Measurements from ENCODE around the gene GOSR2. TPM values are rescaled to one million over a fixed set of nuclear protein-coding genes. Genes with fewer than 3 reads are reported as not detected.
A peak's percentile ranks its signal among the peaks of the same experiment; 100 is the strongest.
"Not testable (repeated sequence)": the region's sequence is repeated elsewhere in the genome, so short reads cannot be mapped to it uniquely, and the experiment has no call there.

The GOSR2 gene
- total and polyA plus RNA-seq, 2 donors: 21.8 to 27.5 TPM

DNA sequence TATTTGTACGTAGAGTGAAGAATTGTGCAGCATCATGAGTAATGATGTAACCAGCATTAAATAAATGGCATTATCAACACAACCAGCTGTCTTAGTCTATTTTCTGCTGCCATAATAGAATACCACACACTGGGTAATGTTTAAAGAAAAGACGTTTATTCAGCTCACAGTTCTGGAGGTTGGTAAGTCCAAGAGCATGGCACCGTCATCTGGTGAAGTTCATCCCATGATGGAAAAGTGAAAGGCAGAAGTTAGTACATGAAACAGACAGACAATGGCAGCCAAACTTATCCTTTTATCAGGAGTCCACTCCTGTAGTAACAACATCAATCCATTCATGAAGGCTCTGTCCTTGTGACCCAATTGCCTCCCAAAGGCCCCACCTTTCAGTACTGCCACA lies 6.3 kb upstream of the GOSR2 start:
- DNase-seq (ENCODE audit: low read depth in 6 of 9, low spot score in 9 of 9): no peak
- H3K27me3 ChIP-seq (ENCODE audit: control insufficient read depth in 2 of 2, insufficient read depth in 1 of 2, low read length in 1 of 2): no peaks in the 10 kb centered on the region
- H3K4me3 ChIP-seq (ENCODE audit: low read length in 2 of 2): no peak overlapping the region

DNA sequence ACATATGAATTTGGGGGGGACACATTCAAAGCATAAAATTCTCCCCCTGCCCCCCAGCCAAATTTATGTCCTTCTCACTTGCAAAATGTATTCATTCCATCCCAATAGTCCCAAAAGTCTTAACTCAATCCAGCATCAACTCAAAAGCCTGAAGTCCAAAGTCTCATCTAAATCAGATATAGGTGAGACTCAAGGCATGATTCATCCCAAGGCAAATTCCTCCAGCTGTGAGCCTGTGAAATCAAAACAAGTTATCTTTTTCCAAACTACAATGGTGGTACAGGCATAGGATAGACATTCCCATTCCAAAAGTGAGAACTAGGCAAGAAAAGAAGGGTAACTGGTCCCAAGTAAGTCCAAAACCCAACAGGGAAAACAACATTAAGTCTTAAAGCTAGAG lies 5.9 kb upstream of the GOSR2 start:
- no peaks in the 10 kb centered on the region for H3K36me3 ChIP-seq (ENCODE audit: control insufficient read depth in 2 of 2, insufficient read depth in 2 of 2, low read length in 1 of 2)
- no peaks in the 10 kb centered on the region for H3K4me1 ChIP-seq (ENCODE audit: control insufficient read depth in 2 of 2, insufficient read depth in 2 of 2, low read length in 2 of 2)
- H3K4me3 ChIP-seq (ENCODE audit: low read length in 2 of 2): no peak overlapping the region
- H3K9me3 ChIP-seq (ENCODE audit: control insufficient read depth in 2 of 2, insufficient read depth in 1 of 2, low read length in 1 of 2): no peaks in the 10 kb centered on the region
- no peak overlapping the region for H3K27ac ChIP-seq (ENCODE audit: low read depth in 1 of 2, low read length in 1 of 2)
- DNase-seq (ENCODE audit: low read depth in 6 of 9, low spot score in 9 of 9): no peak
- no peaks in the 10 kb centered on the region for H3K27me3 ChIP-seq (ENCODE audit: control insufficient read depth in 2 of 2, insufficient read depth in 1 of 2, low read length in 1 of 2)

More for the DNA sequence above, 6.3 kb upstream of the GOSR2 start:
- H3K9me3 ChIP-seq (ENCODE audit: control insufficient read depth in 2 of 2, insufficient read depth in 1 of 2, low read length in 1 of 2): no peaks in the 10 kb centered on the region
- H3K27ac ChIP-seq (ENCODE audit: low read depth in 1 of 2, low read length in 1 of 2): no peak overlapping the region
- no peaks in the 10 kb centered on the region for H3K36me3 ChIP-seq (ENCODE audit: control insufficient read depth in 2 of 2, insufficient read depth in 2 of 2, low read length in 1 of 2)
- no peaks in the 10 kb centered on the region for H3K4me1 ChIP-seq (ENCODE audit: control insufficient read depth in 2 of 2, insufficient read depth in 2 of 2, low read length in 2 of 2)
- 97% methylated on average over 3 of the region's 3 CpGs for WGBS

DNA sequence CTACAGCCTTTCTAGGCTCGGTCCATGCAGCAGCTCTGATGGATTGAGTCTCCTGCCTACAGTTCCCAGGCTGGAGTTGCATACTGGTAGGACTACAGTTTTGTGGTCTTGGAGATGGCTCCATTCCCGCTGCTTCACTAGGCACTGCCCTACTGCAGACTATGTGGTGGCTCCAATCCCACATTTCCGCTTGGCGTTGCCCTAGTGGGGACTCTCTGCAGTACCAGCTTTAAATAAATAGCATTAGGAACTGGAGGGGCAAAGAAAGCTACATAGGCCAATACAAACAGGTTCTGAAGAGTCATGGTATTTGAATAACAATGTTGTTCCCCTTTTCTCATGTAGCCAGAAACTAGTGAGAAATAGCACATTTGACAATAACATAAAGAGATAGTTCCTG lies 5.4 kb upstream of the GOSR2 start:
- Histone ChIP-seq H3K4me1 (ENCODE audit: control insufficient read depth in 2 of 2, insufficient read depth in 2 of 2, low read length in 2 of 2) (peaks cover under 1 to 1% of the 10 kb centered on the region in 2 donors), H3K9me3 (ENCODE audit: control insufficient read depth in 2 of 2, insufficient read depth in 1 of 2, low read length in 1 of 2) (no peaks in the 10 kb centered on the region), H3K4me3 (ENCODE audit: low read length in 2 of 2) (no peak overlapping the region), H3K27ac (ENCODE audit: low read depth in 1 of 2, low read length in 1 of 2) (no peak overlapping the region), H3K27me3 (ENCODE audit: control insufficient read depth in 2 of 2, insufficient read depth in 1 of 2, low read length in 1 of 2) (no peaks in the 10 kb centered on the region), H3K36me3 (ENCODE audit: control insufficient read depth in 2 of 2, insufficient read depth in 2 of 2, low read length in 1 of 2) (no peaks in the 10 kb centered on the region)
- DNase-seq (ENCODE audit: low read depth in 6 of 9, low spot score in 9 of 9): no peak
- WGBS: 78% methylated on average over 4 of the region's 4 CpGs

DNA sequence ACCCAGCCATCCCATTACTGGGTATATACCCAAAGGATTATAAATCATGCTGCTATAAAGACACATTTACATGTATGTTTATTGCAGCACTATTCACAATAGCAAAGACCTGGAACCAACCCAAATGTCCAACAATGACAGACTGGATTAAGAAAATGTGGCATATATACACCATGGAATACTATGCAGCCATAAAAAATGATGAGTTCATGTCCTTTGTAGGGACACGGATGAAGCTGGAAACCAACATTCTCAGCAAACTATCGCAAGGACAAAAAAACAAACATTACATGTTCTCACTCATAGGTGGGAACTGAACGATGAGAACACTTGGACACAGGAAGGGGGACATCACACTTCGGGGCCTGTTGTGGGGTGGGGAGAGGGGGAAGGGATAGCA lies 998 bp upstream of the GOSR2 start:
- DNase-seq (ENCODE audit: low read depth in 6 of 9, low spot score in 9 of 9); H3K4me3 ChIP-seq (ENCODE audit: low read length in 2 of 2); H3K27me3 ChIP-seq (ENCODE audit: control insufficient read depth in 2 of 2, insufficient read depth in 1 of 2, low read length in 1 of 2); H3K27ac ChIP-seq (ENCODE audit: low read depth in 1 of 2, low read length in 1 of 2); H3K9me3 ChIP-seq (ENCODE audit: control insufficient read depth in 2 of 2, insufficient read depth in 1 of 2, low read length in 1 of 2); H3K4me1 ChIP-seq (ENCODE audit: control insufficient read depth in 2 of 2, insufficient read depth in 2 of 2, low read length in 2 of 2); H3K36me3 ChIP-seq (ENCODE audit: control insufficient read depth in 2 of 2, insufficient read depth in 2 of 2, low read length in 1 of 2): not testable (repeated sequence)
- WGBS: 73% methylated on average over 4 of the region's 4 CpGs

DNA sequence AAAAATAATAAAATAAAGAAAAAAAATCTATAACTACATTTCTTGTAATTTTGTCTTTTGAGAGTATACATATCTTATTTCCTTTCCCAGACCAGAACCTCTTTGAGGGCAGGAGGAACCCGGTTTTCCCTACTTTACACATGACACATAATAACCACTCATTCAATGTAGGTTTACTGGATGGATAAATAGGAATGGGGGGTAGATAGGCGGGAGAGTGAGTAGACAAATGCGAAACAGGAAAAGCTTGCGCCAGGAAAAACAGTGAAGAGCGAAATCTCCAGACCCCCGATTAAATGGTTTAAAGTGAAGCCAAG lies 515 bp upstream of the GOSR2 start:
- H3K27ac ChIP-seq (ENCODE audit: low read depth in 1 of 2, low read length in 1 of 2): peak overlapping the region; percentile 91 to 97
- H3K4me1 ChIP-seq (ENCODE audit: control insufficient read depth in 2 of 2, insufficient read depth in 2 of 2, low read length in 2 of 2): peaks cover 2 to 9% of the 10 kb centered on the region in 2 donors
- no peaks in the 10 kb centered on the region for H3K27me3 ChIP-seq (ENCODE audit: control insufficient read depth in 2 of 2, insufficient read depth in 1 of 2, low read length in 1 of 2)
- H3K9me3 ChIP-seq (ENCODE audit: control insufficient read depth in 2 of 2, insufficient read depth in 1 of 2, low read length in 1 of 2): no peaks in the 10 kb centered on the region
- DNase-seq (ENCODE audit: low read depth in 6 of 9, low spot score in 9 of 9): no peak
- H3K4me3 ChIP-seq (ENCODE audit: low read length in 2 of 2): peak overlapping the region; percentile 72 to 93
- WGBS: under 1% methylated on average over 6 of the region's 6 CpGs
- H3K36me3 ChIP-seq (ENCODE audit: control insufficient read depth in 2 of 2, insufficient read depth in 2 of 2, low read length in 1 of 2): peaks cover 0 to 2% of the 10 kb centered on the region in 2 donors

DNA sequence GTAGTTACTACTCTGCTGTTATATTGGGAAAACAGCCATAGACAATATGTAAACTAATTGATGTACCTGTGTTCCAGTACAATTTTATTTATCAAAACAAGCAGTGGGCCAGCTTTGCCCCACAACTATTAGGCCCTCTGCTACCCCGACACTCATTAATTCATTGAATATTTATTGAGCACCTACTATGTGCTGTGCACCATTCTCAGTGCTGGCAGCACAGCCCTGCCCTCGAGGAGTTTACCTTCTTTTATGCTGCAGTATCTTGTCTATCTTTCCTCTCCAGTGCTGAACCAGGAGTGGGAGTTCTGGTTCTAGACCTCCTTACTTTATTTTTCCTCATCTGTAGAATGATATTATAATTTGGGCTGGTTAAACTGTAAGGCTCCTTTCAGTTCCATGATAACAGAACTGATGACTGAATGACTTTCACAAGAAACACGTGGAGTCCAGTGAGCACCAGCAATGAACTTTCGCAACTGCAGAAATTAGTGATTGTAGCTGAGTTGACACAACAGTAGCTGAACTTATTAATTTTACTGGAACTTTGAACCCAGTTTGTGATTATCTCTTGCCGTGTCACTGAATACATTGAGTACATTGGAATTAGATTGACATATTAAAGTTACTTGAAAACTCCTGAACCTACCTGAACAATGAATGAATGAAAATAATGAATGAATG lies 2.4 kb downstream of the GOSR2 start:
- Histone ChIP-seq H3K27me3 (ENCODE audit: control insufficient read depth in 2 of 2, insufficient read depth in 1 of 2, low read length in 1 of 2) (no peaks in the 10 kb centered on the region), H3K4me1 (ENCODE audit: control insufficient read depth in 2 of 2, insufficient read depth in 2 of 2, low read length in 2 of 2) (peaks cover 2 to 11% of the 10 kb centered on the region in 2 donors), H3K9me3 (ENCODE audit: control insufficient read depth in 2 of 2, insufficient read depth in 1 of 2, low read length in 1 of 2) (no peaks in the 10 kb centered on the region), H3K27ac (ENCODE audit: low read depth in 1 of 2, low read length in 1 of 2) (no peak overlapping the region), H3K4me3 (ENCODE audit: low read length in 2 of 2) (no peak overlapping the region), H3K36me3 (ENCODE audit: control insufficient read depth in 2 of 2, insufficient read depth in 2 of 2, low read length in 1 of 2) (peaks cover 9 to 15% of the 10 kb centered on the region in 2 donors)
- DNase-seq (ENCODE audit: low read depth in 6 of 9, low spot score in 9 of 9): no peak
- 96% methylated on average over 5 of the region's 5 CpGs for WGBS

DNA sequence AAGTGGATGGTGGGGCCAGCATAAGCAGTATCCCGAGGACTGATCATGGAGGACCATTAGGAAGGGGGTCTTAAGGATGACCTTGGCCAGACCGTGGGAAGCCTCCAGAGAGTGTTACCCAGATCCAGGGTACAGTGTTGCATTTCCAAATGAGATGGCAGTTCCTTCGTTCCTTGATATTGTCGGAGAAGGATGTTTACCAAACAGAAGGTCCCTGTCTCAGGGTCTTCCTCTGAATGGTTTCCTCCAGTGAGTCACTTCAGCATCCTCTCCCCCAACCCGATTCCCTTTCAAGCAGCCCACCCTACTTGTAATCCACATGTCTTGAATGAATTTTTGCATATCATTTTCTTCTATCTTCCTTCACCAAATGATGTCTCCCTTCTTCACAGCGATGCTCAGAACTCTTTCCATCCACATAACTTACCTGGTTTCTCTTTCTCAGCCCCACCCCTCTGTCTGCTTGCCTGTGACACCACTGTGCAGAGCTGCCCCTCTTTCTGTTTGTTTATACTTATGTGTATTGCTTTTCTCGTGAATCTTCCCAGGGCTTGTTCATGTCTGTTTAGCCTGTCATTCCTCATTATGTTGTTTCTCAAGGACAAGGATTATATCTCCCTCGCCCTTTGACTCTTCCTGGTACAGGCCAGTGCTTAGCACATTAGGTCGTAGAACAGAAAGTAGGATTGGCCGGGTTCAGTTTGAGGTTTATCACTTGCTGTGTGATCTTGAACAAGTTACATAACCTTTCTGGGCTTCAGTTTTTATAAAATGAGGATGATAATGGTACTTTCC lies 5.7 kb downstream of the GOSR2 start:
- Histone ChIP-seq H3K9me3 (ENCODE audit: control insufficient read depth in 2 of 2, insufficient read depth in 1 of 2, low read length in 1 of 2) (no peaks in the 10 kb centered on the region), H3K27me3 (ENCODE audit: control insufficient read depth in 2 of 2, insufficient read depth in 1 of 2, low read length in 1 of 2) (no peaks in the 10 kb centered on the region), H3K36me3 (ENCODE audit: control insufficient read depth in 2 of 2, insufficient read depth in 2 of 2, low read length in 1 of 2) (peaks cover 36 to 45% of the 10 kb centered on the region in 2 donors), H3K4me3 (ENCODE audit: low read length in 2 of 2) (no peak overlapping the region), H3K4me1 (ENCODE audit: control insufficient read depth in 2 of 2, insufficient read depth in 2 of 2, low read length in 2 of 2) (peaks cover 0 to 6% of the 10 kb centered on the region in 2 donors), H3K27ac (ENCODE audit: low read depth in 1 of 2, low read length in 1 of 2) (no peak overlapping the region)
- WGBS: 96% methylated on average over 10 of the region's 10 CpGs
- no peak for DNase-seq (ENCODE audit: low read depth in 6 of 9, low spot score in 9 of 9)

DNA sequence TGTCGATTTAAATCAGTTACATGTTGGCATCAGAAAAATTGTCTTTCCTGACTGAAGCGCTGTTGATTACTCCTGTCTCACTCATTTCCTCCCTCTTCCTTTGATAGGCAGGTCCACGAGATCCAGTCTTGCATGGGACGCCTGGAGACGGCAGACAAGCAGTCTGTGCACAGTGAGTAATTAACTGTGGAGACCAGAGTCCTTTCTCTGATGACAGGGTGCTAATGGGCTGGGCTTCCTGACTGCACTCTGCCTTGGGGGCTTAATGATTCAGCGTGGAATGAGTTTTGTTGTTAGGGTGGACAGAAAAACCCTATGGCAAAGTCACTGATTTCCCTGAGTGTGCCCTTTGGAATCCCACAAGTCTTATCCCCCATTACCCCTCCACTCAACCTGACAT lies 6.5 kb downstream of the GOSR2 start:
- H3K9me3 ChIP-seq (ENCODE audit: control insufficient read depth in 2 of 2, insufficient read depth in 1 of 2, low read length in 1 of 2): no peaks in the 10 kb centered on the region
- H3K27me3 ChIP-seq (ENCODE audit: control insufficient read depth in 2 of 2, insufficient read depth in 1 of 2, low read length in 1 of 2): no peaks in the 10 kb centered on the region
- 95% methylated on average over 6 of the region's 6 CpGs for WGBS
- peaks cover 0 to 4% of the 10 kb centered on the region in 2 donors for H3K4me1 ChIP-seq (ENCODE audit: control insufficient read depth in 2 of 2, insufficient read depth in 2 of 2, low read length in 2 of 2)
- no peak overlapping the region for H3K4me3 ChIP-seq (ENCODE audit: low read length in 2 of 2)
- peaks cover 44 to 53% of the 10 kb centered on the region in 2 donors for H3K36me3 ChIP-seq (ENCODE audit: control insufficient read depth in 2 of 2, insufficient read depth in 2 of 2, low read length in 1 of 2)
- no peak for DNase-seq (ENCODE audit: low read depth in 6 of 9, low spot score in 9 of 9)
- no peak overlapping the region for H3K27ac ChIP-seq (ENCODE audit: low read depth in 1 of 2, low read length in 1 of 2)

DNA sequence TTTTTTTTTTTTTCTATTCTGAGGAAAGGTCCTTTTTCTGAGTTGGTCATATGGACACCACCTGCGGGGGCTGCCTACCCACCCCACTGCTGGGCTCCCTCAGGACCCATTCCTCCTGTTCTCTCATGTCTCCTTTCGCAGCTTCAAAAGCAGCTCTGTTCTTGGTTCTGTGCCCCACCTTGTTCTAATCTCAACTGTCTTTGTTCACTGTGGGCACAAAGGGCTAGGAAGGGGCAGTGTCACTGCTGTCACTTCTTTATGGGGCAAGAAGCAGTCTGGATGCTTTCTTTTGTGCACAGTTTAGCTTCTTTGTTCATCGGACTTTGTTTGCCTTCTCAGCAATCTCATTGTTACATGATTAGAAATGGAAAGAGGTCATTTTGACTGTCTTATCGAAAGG lies 7.1 kb downstream of the GOSR2 start:
- H3K27ac ChIP-seq (ENCODE audit: low read depth in 1 of 2, low read length in 1 of 2): no peak overlapping the region
- 99% methylated on average over 4 of the region's 4 CpGs for WGBS
- H3K4me1 ChIP-seq (ENCODE audit: control insufficient read depth in 2 of 2, insufficient read depth in 2 of 2, low read length in 2 of 2): peaks cover 0 to 4% of the 10 kb centered on the region in 2 donors
- no peak for DNase-seq (ENCODE audit: low read depth in 6 of 9, low spot score in 9 of 9)
- H3K9me3 ChIP-seq (ENCODE audit: control insufficient read depth in 2 of 2, insufficient read depth in 1 of 2, low read length in 1 of 2): no peaks in the 10 kb centered on the region
- H3K27me3 ChIP-seq (ENCODE audit: control insufficient read depth in 2 of 2, insufficient read depth in 1 of 2, low read length in 1 of 2): no peaks in the 10 kb centered on the region
- H3K4me3 ChIP-seq (ENCODE audit: low read length in 2 of 2): no peak overlapping the region
- H3K36me3 ChIP-seq (ENCODE audit: control insufficient read depth in 2 of 2, insufficient read depth in 2 of 2, low read length in 1 of 2): peaks cover 50 to 59% of the 10 kb centered on the region in 2 donors
